ENCODE data around the gene NDUFAF2. TPM values are rescaled to one million over a fixed set of nuclear protein-coding genes. Genes with fewer than 3 reads are reported as not detected.

The NDUFAF2 gene
- total and polyA plus RNA-seq, 2 of the 8 experiments (the other 6 are each of a cell fraction or from before 2014, with no cell fraction given) = 10.7 to 46.5 TPM

DNA sequence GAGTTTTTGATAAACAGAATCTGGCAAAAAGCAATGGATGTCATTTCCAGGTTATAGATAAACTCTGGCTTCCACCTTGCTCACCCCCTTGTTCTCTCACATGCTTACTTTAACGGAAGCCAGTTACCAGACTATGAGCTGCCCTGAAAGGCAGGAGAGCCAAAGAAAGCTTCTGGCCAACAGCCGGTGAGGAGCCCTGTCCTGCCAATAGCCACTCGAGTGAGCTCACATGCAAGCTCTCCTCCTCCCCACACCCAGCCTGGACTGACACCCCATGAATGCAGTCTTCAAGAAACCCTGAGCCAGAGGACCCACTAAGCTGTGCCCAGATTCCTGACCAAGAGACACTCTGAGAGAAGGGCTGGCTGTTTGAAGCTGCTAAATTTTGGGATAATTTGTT, 231.6 kb downstream of the NDUFAF2 start:
- Histone ChIP-seq H3K9ac (replicated peaks in 1 of 4; ENCODE audit: extremely low read depth in 1 of 4, low read depth in 3 of 4, low read length in 3 of 4) (no peak overlapping the region), H3K4me3 (ENCODE audit: extremely low read depth in 1 of 4, insufficient read depth in 2 of 4, low read depth in 3 of 4, low read length in 4 of 4) (no peak overlapping the region), H3K27ac (ENCODE audit: low read depth, low read length) (no peak overlapping the region), H3K56ac (replicated peaks; ENCODE audit: insufficient read length, low read depth, low read length) (no peak overlapping the region), H4K5ac (ENCODE audit: insufficient read length, low read depth, low read length) (no peak overlapping the region), H2BK20ac (ENCODE audit: low read length) (no peak overlapping the region), H3K23me2 (ENCODE audit: low read depth, low read length) (no peaks in the 10 kb centered on the region), H2AK5ac (ENCODE audit: low read depth, low read length) (no peak overlapping the region), H3K36me3 (ENCODE audit: control insufficient read depth in 2 of 4, insufficient read depth in 4 of 4, low read length in 3 of 4) (no peaks in the 10 kb centered on the region), H4K20me1 (replicated peaks in 1 of 2; ENCODE audit: control insufficient read depth in 1 of 2, insufficient read depth in 2 of 2, low read length in 2 of 2) (no peaks in the 10 kb centered on the region), H2BK5ac (ENCODE audit: low read depth, low read length) (no peak overlapping the region), H3K18ac (ENCODE audit: extremely low read depth, low read length) (no peak overlapping the region), H3K14ac (ENCODE audit: insufficient read length) (no peak overlapping the region), H3K9me3 (ENCODE audit: insufficient read depth in 2 of 2, low read depth in 1 of 2, low read length in 1 of 2) (no peaks in the 10 kb centered on the region), H3K23ac (ENCODE audit: insufficient read length) (no peak overlapping the region), H2BK12ac (ENCODE audit: low read depth, low read length) (no peak overlapping the region), H3K4me2 (ENCODE audit: insufficient read depth in 1 of 2, low read depth in 2 of 2, low read length in 2 of 2) (no peak overlapping the region), H3K4me1 (replicated peaks in 1 of 4; ENCODE audit: control insufficient read depth in 3 of 4, insufficient read depth in 4 of 4, low read length in 3 of 4) (no peaks in the 10 kb centered on the region), H4K8ac (ENCODE audit: extremely low read depth, insufficient read depth, low read length) (no peak overlapping the region), H2BK120ac (replicated peaks; ENCODE audit: low read depth, low read length) (no peak overlapping the region), H3K79me1 (ENCODE audit: low read depth, low read length) (no peaks in the 10 kb centered on the region), H3K79me2 (ENCODE audit: control insufficient read depth in 1 of 2, insufficient read depth in 2 of 2, low read length in 2 of 2) (no peaks in the 10 kb centered on the region), H2AFZ (ENCODE audit: low read length) (no peak overlapping the region), H3K4ac (replicated peaks; ENCODE audit: insufficient read length, low read depth, low read length) (no peak overlapping the region), H4K91ac (replicated peaks; ENCODE audit: insufficient read length, low read length) (no peak overlapping the region), H2BK15ac (ENCODE audit: low read length) (no peak overlapping the region), H3K27me3 (replicated peaks in 1 of 4; ENCODE audit: control insufficient read depth in 3 of 4, extremely low read depth in 1 of 4, insufficient read depth in 3 of 4, low read length in 3 of 4) (no peaks in the 10 kb centered on the region)
- CTCF ChIA-PET (ENCODE audit: partially characterized antibody) = interaction anchor here (0.9 to 1.2 kb wide), 2 partner anchors 8 to 151 kb away, joined by 3 to 4 read pairs; no protein-coding TSS in a partner anchor
- FAIRE-seq = no peak
- no peak for DNase-seq (ENCODE audit: low read depth in 1 of 2, low spot score in 2 of 2)
- POLR2A ChIA-PET (ENCODE audit: partially characterized antibody) = interaction anchor here (1.0 to 1.5 kb wide), 3 partner anchors 8 to 13 kb away, joined by 3 read pairs; no protein-coding TSS in a partner anchor
- WGBS, 2 experiments (ENCODE audit: extremely low coverage in 1 of 2, insufficient coverage in 1 of 2, insufficient read length in 1 of 2, insufficient replicate concordance in 2 of 2, low coverage in 1 of 2, low lambda C conversion rate in 2 of 2, missing lambda C conversion rate in 1 of 2) = 86% methylated on average over 3 of the region's 3 CpGs; no CpG with 5 or more reads in 1 of the 2 experiments
- TF ChIP-seq JUND (IDR thresholded peaks at IDR 0.05; ENCODE audit: low read length) (no peak), RNF2 (IDR thresholded peaks at IDR 0.05; ENCODE audit: borderline replicate concordance, low read depth, low read length, missing control alignments, poor library complexity, severe bottlenecking) (no peak), YY1 (IDR thresholded peaks at IDR 0.05; ENCODE audit: low read depth, low read length) (no peak), SIX5 (IDR thresholded peaks at IDR 0.05; ENCODE audit: low read depth, low read length) (no peak), SUZ12 (IDR thresholded peaks at IDR 0.05; ENCODE audit: low read length) (no peak), SIN3A (conservative IDR thresholded peaks at IDR 0.05 in 1 of 2, IDR thresholded peaks at IDR 0.05 in 1 of 2; ENCODE audit: low read depth in 1 of 2, low read length in 2 of 2) (no peak), ASH2L (IDR thresholded peaks at IDR 0.05; ENCODE audit: low read length) (no peak), TEAD4 (IDR thresholded peaks at IDR 0.05; ENCODE audit: low read depth, low read length) (no peak), SP2 (IDR thresholded peaks at IDR 0.05; ENCODE audit: low read length) (no peak), SRF (IDR thresholded peaks at IDR 0.05; ENCODE audit: low read depth, low read length) (no peak), MAFK (IDR thresholded peaks at IDR 0.05; ENCODE audit: low read depth, low read length) (no peak)
- TF ChIP-seq, protein P1, sequence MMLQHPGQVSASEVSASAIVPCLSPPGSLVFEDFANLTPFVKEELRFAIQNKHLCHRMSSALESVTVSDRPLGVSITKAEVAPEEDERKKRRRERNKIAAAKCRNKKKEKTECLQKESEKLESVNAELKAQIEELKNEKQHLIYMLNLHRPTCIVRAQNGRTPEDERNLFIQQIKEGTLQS (IDR thresholded peaks at IDR 0.05; ENCODE audit: insufficient read depth, low read depth, low read length) = no peak
